HL-60 (cell line): ENCODE data around the gene EZH1.
"Not testable (repeated sequence)": the region's sequence is repeated elsewhere in the genome, so short reads cannot be mapped to it uniquely, and the experiment has no call there.

Source experiments
- DNase-seq, 2 experiments: peaks; one replicate each; pipeline ENCODE4 v3.0.0-alpha.2; 2010 to 2020; ENCODE audit warnings: low read depth in 1 of 2, low spot score in 1 of 2
- H3K27ac ChIP-seq: fragments of 250-450 bp; sonication (Bioruptor Pico); replicated peaks from 2 replicates; pipeline ENCODE4 v1.5.1; 2020; ENCODE audit warnings: mild to moderate bottlenecking, moderate library complexity
- H3K27me3 ChIP-seq: fragments of 250-450 bp; sonication (Bioruptor Pico); 2 replicates; pipeline ENCODE4 v1.5.1; 2021; ENCODE audit warnings: mild to moderate bottlenecking, moderate library complexity; ENCODE audit not compliant: insufficient read depth, poor library complexity, severe bottlenecking
- H3K4me3 ChIP-seq: replicated peaks from 2 replicates; pipeline ENCODE4 v1.5.1; 2011; ENCODE audit warnings: mild to moderate bottlenecking, control low read depth, low read length; ENCODE audit not compliant: insufficient read depth
- GABPA ChIP-seq: IDR thresholded peaks from 2 replicates; pipeline ENCODE4 v1.6.1; 2012; ENCODE audit warnings: low read depth
- POLR2AphosphoS5 ChIP-seq: IDR thresholded peaks from 2 replicates; pipeline ENCODE4 v1.6.1; 2012; ENCODE audit warnings: low read depth
- SPI1 ChIP-seq: IDR thresholded peaks from 2 replicates; pipeline ENCODE4 v1.6.1; 2012; ENCODE audit warnings: low read depth, mild to moderate bottlenecking, borderline replicate concordance
- TF ChIP-seq, protein P1 (sequence below): IDR thresholded peaks from one replicate; pipeline ENCODE4 v1.5.1; 2011; ENCODE audit warnings: low read length, control low read depth, inconsistent platforms; ENCODE audit not compliant: insufficient read depth
- TF ChIP-seq, protein P2 (sequence below): IDR thresholded peaks from 2 replicates; pipeline ENCODE4 v1.6.1; 2012; ENCODE audit warnings: low read depth; ENCODE audit not compliant: insufficient replicate concordance

Gene EZH1

GRCh38 chr17:42744283-42744805, 496 bp downstream of the EZH1 start:
- TF ChIP-seq POLR2AphosphoS5 (no peak), SPI1 (no peak), GABPA (no peak)
- TF ChIP-seq, protein P1, sequence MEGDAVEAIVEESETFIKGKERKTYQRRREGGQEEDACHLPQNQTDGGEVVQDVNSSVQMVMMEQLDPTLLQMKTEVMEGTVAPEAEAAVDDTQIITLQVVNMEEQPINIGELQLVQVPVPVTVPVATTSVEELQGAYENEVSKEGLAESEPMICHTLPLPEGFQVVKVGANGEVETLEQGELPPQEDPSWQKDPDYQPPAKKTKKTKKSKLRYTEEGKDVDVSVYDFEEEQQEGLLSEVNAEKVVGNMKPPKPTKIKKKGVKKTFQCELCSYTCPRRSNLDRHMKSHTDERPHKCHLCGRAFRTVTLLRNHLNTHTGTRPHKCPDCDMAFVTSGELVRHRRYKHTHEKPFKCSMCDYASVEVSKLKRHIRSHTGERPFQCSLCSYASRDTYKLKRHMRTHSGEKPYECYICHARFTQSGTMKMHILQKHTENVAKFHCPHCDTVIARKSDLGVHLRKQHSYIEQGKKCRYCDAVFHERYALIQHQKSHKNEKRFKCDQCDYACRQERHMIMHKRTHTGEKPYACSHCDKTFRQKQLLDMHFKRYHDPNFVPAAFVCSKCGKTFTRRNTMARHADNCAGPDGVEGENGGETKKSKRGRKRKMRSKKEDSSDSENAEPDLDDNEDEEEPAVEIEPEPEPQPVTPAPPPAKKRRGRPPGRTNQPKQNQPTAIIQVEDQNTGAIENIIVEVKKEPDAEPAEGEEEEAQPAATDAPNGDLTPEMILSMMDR: no peak
- TF ChIP-seq, protein P2, sequence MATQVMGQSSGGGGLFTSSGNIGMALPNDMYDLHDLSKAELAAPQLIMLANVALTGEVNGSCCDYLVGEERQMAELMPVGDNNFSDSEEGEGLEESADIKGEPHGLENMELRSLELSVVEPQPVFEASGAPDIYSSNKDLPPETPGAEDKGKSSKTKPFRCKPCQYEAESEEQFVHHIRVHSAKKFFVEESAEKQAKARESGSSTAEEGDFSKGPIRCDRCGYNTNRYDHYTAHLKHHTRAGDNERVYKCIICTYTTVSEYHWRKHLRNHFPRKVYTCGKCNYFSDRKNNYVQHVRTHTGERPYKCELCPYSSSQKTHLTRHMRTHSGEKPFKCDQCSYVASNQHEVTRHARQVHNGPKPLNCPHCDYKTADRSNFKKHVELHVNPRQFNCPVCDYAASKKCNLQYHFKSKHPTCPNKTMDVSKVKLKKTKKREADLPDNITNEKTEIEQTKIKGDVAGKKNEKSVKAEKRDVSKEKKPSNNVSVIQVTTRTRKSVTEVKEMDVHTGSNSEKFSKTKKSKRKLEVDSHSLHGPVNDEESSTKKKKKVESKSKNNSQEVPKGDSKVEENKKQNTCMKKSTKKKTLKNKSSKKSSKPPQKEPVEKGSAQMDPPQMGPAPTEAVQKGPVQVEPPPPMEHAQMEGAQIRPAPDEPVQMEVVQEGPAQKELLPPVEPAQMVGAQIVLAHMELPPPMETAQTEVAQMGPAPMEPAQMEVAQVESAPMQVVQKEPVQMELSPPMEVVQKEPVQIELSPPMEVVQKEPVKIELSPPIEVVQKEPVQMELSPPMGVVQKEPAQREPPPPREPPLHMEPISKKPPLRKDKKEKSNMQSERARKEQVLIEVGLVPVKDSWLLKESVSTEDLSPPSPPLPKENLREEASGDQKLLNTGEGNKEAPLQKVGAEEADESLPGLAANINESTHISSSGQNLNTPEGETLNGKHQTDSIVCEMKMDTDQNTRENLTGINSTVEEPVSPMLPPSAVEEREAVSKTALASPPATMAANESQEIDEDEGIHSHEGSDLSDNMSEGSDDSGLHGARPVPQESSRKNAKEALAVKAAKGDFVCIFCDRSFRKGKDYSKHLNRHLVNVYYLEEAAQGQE: no peak
- Histone ChIP-seq H3K27me3 (no peaks in the 10 kb centered on the region), H3K27ac (peak overlapping the region; percentile 45), H3K4me3 (peak overlapping the region; percentile 99)
- peak in 1 of 2 experiments; percentile 58 for DNase-seq

DNA sequence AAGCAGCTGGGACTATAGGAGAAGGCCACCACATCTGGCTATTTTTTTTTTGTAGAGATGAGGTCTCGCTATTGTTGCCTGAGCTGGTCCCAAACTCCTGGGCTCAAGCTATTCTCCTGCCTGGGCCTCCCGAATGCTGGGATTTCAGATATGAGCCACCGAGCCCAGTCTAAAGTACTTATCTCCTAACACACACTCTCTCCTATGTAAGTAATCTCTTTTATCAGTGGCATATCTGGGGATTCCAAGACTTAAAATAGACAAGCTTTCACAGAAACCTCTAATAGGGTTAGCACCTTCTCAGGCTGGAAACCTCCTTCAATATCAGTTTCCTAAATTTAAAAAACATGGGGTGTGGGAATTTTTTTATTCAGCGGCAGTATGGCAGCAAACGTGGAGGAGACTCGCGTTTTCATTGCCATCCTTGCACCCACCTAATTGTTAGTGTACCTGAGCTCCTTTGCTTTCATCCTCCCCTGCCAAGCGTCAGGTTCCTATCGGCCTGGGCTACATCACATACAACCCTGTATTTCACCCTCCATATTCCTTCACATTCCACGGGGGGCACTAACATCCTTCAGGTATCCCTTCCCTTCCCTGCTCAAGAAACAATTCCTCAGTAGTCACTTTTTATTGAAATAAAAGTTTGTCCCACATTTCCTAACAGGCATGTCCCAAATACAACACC, 1.1 kb downstream of the EZH1 start:
- TF ChIP-seq GABPA: no peak
- TF ChIP-seq SPI1: no peak
- Histone ChIP-seq H3K4me3 (peak overlapping the region; percentile 99), H3K27ac (peak overlapping the region; percentile 45), H3K27me3 (no peaks in the 10 kb centered on the region)
- DNase-seq: no peak

GRCh38 chr17:42742916-42743315, 1.9 kb downstream of the EZH1 start:
- H3K27ac ChIP-seq, H3K4me3 ChIP-seq, DNase-seq, H3K27me3 ChIP-seq: not testable (repeated sequence)

DNA sequence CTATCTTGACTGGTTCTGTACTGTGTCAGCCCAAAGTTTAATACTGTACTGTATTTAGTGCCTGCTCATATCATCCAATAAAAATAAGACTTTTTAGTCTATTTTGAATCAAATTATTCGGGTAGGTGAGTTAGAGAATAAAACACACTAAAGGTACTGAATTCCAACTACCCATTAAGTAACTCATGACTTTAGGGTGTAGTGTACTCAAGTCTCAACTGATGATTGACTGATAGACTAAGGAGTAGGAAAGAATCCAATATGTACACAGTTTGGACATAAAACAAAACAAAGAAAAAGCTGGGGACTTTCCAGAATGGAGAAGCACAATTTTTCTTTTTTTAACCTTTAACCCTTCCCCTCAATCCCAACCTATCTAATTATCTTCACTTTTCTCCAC, 4.1 kb downstream of the EZH1 start:
- no peak for TF ChIP-seq POLR2AphosphoS5
- TF ChIP-seq, protein P1: no peak
- no peak for TF ChIP-seq SPI1
- TF ChIP-seq, protein P2: no peak
- TF ChIP-seq GABPA: no peak
- Histone ChIP-seq H3K27ac (no peak overlapping the region), H3K4me3 (no peak overlapping the region), H3K27me3 (no peaks in the 10 kb centered on the region)
- DNase-seq: no peak

GRCh38 chr17:42725143-42725542, 19.7 kb downstream of the EZH1 start:
- Histone ChIP-seq H3K27me3 (no peaks in the 10 kb centered on the region), H3K27ac (no peak overlapping the region), H3K4me3 (no peak overlapping the region)
- TF ChIP-seq POLR2AphosphoS5 (no peak), SPI1 (no peak), GABPA (no peak)
- TF ChIP-seq, protein P1: no peak
- TF ChIP-seq, protein P2: no peak
- no peak for DNase-seq
